ENCODE measurements around the gene RMRP.
"Not testable (repeated sequence)": the region's sequence is repeated elsewhere in the genome, so short reads cannot be mapped to it uniquely, and the experiment has no call there.

RMRP gene

DNA sequence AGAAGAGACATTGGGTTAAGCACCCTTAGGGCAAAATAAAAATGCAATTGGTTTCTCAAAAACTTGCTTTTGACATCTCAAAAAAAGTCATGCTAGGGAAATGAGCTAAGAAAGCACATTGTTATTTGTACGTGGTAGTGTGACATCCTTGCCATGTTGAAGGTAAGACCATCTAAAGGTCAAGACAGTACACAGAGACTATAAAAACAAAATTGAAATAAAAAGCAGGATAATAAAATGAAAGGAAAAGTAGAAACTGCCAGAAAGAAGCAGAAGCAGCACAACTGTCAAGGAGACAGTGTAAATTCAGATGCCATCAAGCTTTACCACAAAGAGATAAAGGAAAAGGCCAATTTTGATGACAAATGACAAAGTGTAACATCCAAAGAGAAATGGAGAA lies 18.6 kb downstream of the RMRP start:
- not testable (repeated sequence) for H3K27me3 ChIP-seq (ENCODE audit: insufficient read depth, low read length); H3K36me3 ChIP-seq (ENCODE audit: insufficient read depth, low read length); H3K4me1 ChIP-seq (ENCODE audit: insufficient read depth, low read length); H3K4me3 ChIP-seq (ENCODE audit: low read length); H3K9me3 ChIP-seq (ENCODE audit: insufficient read depth, low read depth, low read length); H3K9ac ChIP-seq (ENCODE audit: low read depth, low read length); H3K27ac ChIP-seq (ENCODE audit: low read depth, low read length)
- 100% methylated on average over 1 of the region's 1 CpG for WGBS

DNA sequence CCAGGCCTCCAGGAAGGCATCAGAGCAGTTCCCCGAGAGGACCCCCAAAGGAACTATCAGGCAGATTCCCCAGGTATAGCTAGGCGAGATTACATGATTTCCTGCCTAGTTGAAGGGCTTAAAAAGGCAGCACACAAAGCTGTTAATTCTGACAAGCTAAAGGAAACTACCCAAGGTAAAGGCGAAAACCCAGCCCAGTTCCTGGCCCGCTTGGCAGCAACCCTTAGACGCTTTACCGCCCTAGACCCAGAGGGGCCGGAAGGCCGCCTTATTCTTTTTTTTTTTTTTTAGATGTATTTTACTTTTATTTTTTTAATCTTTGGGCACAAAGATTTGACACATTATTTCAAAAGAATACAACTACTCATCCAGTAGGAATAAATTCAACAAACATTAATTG lies 19.1 kb downstream of the RMRP start:
- not testable (repeated sequence) for H3K4me1 ChIP-seq (ENCODE audit: insufficient read depth, low read length); H3K36me3 ChIP-seq (ENCODE audit: insufficient read depth, low read length); H3K27me3 ChIP-seq (ENCODE audit: insufficient read depth, low read length); H3K27ac ChIP-seq (ENCODE audit: low read depth, low read length); H3K4me3 ChIP-seq (ENCODE audit: low read length); H3K9ac ChIP-seq (ENCODE audit: low read depth, low read length); H3K9me3 ChIP-seq (ENCODE audit: insufficient read depth, low read depth, low read length)
- WGBS: 86% methylated on average over 5 of the region's 8 CpGs

DNA sequence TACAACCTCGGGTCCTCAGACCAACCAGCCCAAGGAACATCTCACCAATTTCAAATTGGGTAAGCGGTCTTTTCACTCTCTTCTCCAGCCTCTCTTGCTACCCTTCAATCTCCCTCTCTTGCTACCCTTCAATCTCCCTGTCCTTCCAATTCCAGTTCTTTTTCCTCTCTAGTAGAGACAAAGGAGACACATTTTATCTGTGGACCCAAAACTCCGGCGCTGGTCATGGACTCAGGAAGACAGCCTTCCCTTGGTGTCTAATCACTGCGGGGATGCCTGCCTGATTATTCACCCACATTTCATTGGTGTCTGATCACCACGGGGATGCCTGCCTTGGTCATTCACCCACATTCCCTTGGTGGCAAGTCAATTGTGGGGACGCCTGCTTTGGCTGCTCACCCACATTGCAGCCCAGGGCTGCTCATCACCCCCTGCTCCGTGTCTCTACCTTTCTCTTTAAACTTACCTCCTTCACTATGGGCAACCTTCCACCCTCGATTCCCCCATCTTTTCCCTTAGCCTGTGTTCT lies 20.3 kb downstream of the RMRP start:
- not testable (repeated sequence) for H3K36me3 ChIP-seq (ENCODE audit: insufficient read depth, low read length); H3K9me3 ChIP-seq (ENCODE audit: insufficient read depth, low read depth, low read length); H3K9ac ChIP-seq (ENCODE audit: low read depth, low read length); H3K4me1 ChIP-seq (ENCODE audit: insufficient read depth, low read length); H3K27me3 ChIP-seq (ENCODE audit: insufficient read depth, low read length); H3K4me3 ChIP-seq (ENCODE audit: low read length); H3K27ac ChIP-seq (ENCODE audit: low read depth, low read length)
- 95% methylated on average over 9 of the region's 9 CpGs for WGBS

DNA sequence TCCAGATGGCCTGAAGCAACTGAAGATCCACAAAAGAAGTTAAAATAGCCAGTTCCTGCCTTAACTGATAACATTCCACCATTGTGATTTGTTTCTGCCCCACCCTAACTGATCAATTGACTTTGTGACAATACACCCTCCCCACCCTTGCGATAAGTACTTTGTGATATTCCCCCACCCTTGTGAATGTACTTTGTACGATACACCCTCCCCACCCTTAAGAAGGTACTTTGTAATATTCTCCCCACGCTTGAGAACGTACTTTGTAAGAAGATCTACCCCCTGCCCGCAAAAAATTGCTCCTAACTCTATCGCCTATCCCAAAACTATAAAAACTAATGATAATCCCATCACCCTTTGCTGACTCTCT lies 21.0 kb downstream of the RMRP start:
- not testable (repeated sequence) for H3K36me3 ChIP-seq (ENCODE audit: insufficient read depth, low read length); H3K9ac ChIP-seq (ENCODE audit: low read depth, low read length); H3K4me1 ChIP-seq (ENCODE audit: insufficient read depth, low read length); H3K4me3 ChIP-seq (ENCODE audit: low read length); H3K9me3 ChIP-seq (ENCODE audit: insufficient read depth, low read depth, low read length); H3K27me3 ChIP-seq (ENCODE audit: insufficient read depth, low read length); H3K27ac ChIP-seq (ENCODE audit: low read depth, low read length)
- 97% methylated on average over 6 of the region's 6 CpGs for WGBS

- H3K9ac ChIP-seq (ENCODE audit: low read depth, low read length): no peak overlapping the region
- WGBS: 93% methylated on average over 8 of the region's 9 CpGs
- no peaks in the 10 kb centered on the region for H3K9me3 ChIP-seq (ENCODE audit: insufficient read depth, low read depth, low read length)
- no peaks in the 10 kb centered on the region for H3K4me1 ChIP-seq (ENCODE audit: insufficient read depth, low read length)
- H3K27me3 ChIP-seq (ENCODE audit: insufficient read depth, low read length): no peaks in the 10 kb centered on the region
- no peaks in the 10 kb centered on the region for H3K36me3 ChIP-seq (ENCODE audit: insufficient read depth, low read length)
- H3K27ac ChIP-seq (ENCODE audit: low read depth, low read length): no peak overlapping the region
- H3K4me3 ChIP-seq (ENCODE audit: low read length): no peak overlapping the region
Measured at GRCh38 chr9:35636135-35636876, 21.5 kb downstream of the RMRP start.

GRCh38 chr9:35635730-35636129 lies 22.1 kb downstream of the RMRP start:
- no peak overlapping the region for H3K4me3 ChIP-seq (ENCODE audit: low read length)
- no peaks in the 10 kb centered on the region for H3K36me3 ChIP-seq (ENCODE audit: insufficient read depth, low read length)
- no peak overlapping the region for H3K27ac ChIP-seq (ENCODE audit: low read depth, low read length)
- H3K27me3 ChIP-seq (ENCODE audit: insufficient read depth, low read length): no peaks in the 10 kb centered on the region
- H3K9me3 ChIP-seq (ENCODE audit: insufficient read depth, low read depth, low read length): no peaks in the 10 kb centered on the region
- no peaks in the 10 kb centered on the region for H3K4me1 ChIP-seq (ENCODE audit: insufficient read depth, low read length)
- H3K9ac ChIP-seq (ENCODE audit: low read depth, low read length): no peak overlapping the region

DNA sequence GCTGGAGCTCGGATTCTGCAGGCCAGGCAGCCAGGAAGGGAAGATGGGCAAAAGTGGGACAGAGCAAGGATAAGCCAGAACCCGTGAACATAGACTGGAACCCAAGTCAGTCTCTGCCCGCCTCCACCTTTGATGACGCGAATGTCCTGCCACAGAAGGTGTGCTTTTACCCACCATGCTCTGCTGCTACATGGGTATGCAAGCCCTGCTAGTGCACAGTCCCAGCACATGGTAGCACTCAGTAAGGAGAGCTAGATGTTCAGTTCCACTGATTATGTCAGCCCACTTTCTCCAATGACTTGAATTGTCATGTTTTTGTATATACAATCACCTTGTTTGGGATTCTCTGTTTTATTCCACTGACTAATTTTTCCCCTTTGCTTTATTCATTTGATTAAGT lies 28.2 kb downstream of the RMRP start:
- Histone ChIP-seq H3K9me3 (ENCODE audit: insufficient read depth, low read depth, low read length) (no peaks in the 10 kb centered on the region), H3K9ac (ENCODE audit: low read depth, low read length) (no peak overlapping the region), H3K4me3 (ENCODE audit: low read length) (no peak overlapping the region), H3K27me3 (ENCODE audit: insufficient read depth, low read length) (no peaks in the 10 kb centered on the region), H3K27ac (ENCODE audit: low read depth, low read length) (no peak overlapping the region), H3K36me3 (ENCODE audit: insufficient read depth, low read length) (no peaks in the 10 kb centered on the region), H3K4me1 (ENCODE audit: insufficient read depth, low read length) (no peaks in the 10 kb centered on the region)
- 89% methylated on average over 5 of the region's 5 CpGs for WGBS

DNA sequence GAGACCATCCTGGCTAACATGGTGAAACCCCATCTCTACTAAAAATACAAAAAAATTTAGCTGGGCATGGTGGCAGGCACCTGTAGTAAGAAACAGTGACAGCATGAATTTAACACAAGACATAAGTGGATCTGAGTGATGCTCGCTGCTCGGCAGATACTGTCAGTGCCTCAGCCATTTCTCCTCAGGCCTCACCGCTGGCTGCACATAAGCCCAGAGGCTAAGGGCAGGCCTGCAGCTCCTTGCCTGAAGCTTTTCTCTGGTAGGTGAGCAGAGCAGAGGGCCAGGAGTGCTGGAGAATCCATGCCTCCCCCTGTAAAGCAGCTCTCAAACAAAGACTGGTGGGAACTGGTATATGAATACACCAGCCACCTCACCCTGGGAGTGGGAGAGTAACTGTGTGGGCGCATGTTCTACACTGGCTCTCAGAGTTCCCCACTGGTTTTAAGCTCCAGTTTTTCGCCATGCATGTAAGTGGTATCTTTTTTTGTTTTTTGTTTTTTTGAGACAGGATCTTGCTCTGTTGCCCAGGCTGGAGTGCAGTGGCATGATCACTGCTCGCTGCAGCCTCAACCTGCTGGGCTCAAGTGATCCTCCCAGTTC lies 29.3 kb downstream of the RMRP start:
- Histone ChIP-seq H3K9ac (ENCODE audit: low read depth, low read length) (no peak overlapping the region), H3K27me3 (ENCODE audit: insufficient read depth, low read length) (no peaks in the 10 kb centered on the region), H3K4me1 (ENCODE audit: insufficient read depth, low read length) (no peaks in the 10 kb centered on the region), H3K4me3 (ENCODE audit: low read length) (no peak overlapping the region), H3K9me3 (ENCODE audit: insufficient read depth, low read depth, low read length) (no peaks in the 10 kb centered on the region), H3K36me3 (ENCODE audit: insufficient read depth, low read length) (no peaks in the 10 kb centered on the region), H3K27ac (ENCODE audit: low read depth, low read length) (no peak overlapping the region)
- WGBS: 92% methylated on average over 6 of the region's 6 CpGs

DNA sequence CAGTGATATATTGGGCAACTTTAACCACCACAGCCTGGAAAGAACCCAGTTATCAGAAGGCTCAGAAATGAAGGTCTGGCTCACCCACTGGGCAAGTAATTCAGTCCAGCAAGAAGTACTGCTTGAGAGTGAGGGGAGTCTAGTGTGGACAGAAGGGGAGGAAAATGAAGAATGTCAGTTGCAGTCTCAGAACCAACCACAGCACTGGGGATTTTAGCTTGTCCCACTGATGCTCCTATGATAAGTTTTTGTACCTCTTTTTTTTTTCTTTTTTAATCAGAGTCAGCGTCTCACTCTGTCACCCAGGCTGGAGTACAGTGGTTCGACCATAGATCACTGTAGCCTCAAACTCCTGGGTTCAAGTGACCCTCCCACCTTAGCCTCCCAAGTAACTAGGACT lies 30.2 kb downstream of the RMRP start:
- Histone ChIP-seq H3K4me3 (ENCODE audit: low read length) (no peak overlapping the region), H3K36me3 (ENCODE audit: insufficient read depth, low read length) (no peaks in the 10 kb centered on the region), H3K27me3 (ENCODE audit: insufficient read depth, low read length) (no peaks in the 10 kb centered on the region), H3K27ac (ENCODE audit: low read depth, low read length) (no peak overlapping the region), H3K9ac (ENCODE audit: low read depth, low read length) (no peak overlapping the region), H3K4me1 (ENCODE audit: insufficient read depth, low read length) (no peaks in the 10 kb centered on the region), H3K9me3 (ENCODE audit: insufficient read depth, low read depth, low read length) (no peaks in the 10 kb centered on the region)
- 89% methylated on average over 2 of the region's 2 CpGs for WGBS

GRCh38 chr9:35619800-35620158 lies 38.0 kb downstream of the RMRP start:
- Histone ChIP-seq H3K36me3 (ENCODE audit: insufficient read depth, low read length) (no peaks in the 10 kb centered on the region), H3K4me1 (ENCODE audit: insufficient read depth, low read length) (0 out of 2 replicates have a peak, but pooled peaks cover 6% of the 10 kb centered on the region), H3K27ac (ENCODE audit: low read depth, low read length) (no peak overlapping the region), H3K9ac (ENCODE audit: low read depth, low read length) (no peak overlapping the region), H3K27me3 (ENCODE audit: insufficient read depth, low read length) (peaks cover 44% of the 10 kb centered on the region), H3K9me3 (ENCODE audit: insufficient read depth, low read depth, low read length) (no peaks in the 10 kb centered on the region), H3K4me3 (ENCODE audit: low read length) (no peak overlapping the region)
- WGBS: 91% methylated on average over 2 of the region's 2 CpGs

DNA sequence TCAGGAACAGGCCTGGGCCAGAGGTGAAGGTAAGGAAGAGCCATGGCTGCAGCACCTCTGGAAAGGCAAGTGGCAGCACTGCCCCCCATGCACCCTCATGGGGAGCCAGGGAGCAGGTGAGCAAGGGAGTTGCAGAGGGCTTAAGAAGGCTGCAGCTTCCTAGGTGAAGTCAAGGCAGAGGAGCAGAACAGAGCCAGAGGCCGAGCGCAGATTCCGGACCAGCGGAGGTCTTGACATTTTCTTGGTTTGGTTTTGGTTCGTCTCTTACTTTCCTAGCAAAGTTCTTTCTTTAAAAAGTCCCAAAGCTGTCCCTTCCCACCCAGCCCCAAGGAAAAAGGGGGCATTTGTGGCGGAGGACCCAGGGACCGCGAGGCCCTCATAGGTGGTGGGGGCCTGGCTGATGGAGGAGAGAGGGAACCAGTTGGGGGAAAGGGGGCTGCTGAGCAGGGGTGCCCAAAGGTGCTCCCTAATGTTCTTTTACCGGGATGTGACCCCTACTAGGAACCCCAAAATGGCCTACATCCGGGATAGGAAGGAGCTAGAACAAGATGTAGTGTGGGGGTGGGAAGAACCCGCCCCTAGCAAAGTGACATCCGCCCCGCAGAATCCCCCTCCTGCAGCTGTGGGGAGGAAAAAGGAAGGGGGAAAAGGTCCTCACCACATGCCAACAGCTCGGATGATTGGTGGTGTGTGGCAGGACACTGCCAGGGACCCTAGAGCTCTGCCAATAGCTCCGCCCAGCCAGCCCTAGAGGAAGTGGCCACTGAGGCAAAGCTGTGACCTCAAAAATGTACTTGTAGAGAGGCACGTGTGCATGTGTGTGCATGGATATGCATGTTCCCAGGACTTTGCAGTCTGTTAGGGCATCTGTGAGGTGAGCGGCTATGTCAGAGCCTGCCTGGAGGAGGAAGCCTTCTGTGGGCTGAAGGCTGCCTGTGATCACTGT lies 38.7 kb downstream of the RMRP start:
- Histone ChIP-seq H3K27ac (ENCODE audit: low read depth, low read length) (no peak overlapping the region), H3K4me3 (ENCODE audit: low read length) (no peak overlapping the region), H3K4me1 (ENCODE audit: insufficient read depth, low read length) (0 out of 2 replicates have a peak, but pooled peaks cover 6% of the 10 kb centered on the region), H3K36me3 (ENCODE audit: insufficient read depth, low read length) (no peaks in the 10 kb centered on the region), H3K27me3 (ENCODE audit: insufficient read depth, low read length) (peaks cover 46% of the 10 kb centered on the region), H3K9ac (ENCODE audit: low read depth, low read length) (no peak overlapping the region), H3K9me3 (ENCODE audit: insufficient read depth, low read depth, low read length) (no peaks in the 10 kb centered on the region)
- 89% methylated on average over 17 of the region's 17 CpGs for WGBS

Data from HUES64 (cell line).